Chondrocyte (in vitro differentiated cells): Measurements from ENCODE around the gene POU5F1. TPM values are rescaled to one million over a fixed set of nuclear protein-coding genes. Genes with fewer than 3 reads are reported as not detected.
"Not testable (repeated sequence)": the region's sequence is repeated elsewhere in the genome, so short reads cannot be mapped to it uniquely, and the experiment has no call there.

Experiments
- DNase-seq: peaks from one replicate; pipeline ENCODE4 v3.0.0; 2021; ENCODE audit warnings: mixed read lengths, low spot score
- H3K27ac Mint-ChIP-seq: one replicate; pipeline ENCODE4 v1.8.0; 2021; ENCODE audit warnings: mild to moderate bottlenecking, moderate library complexity, mixed read lengths; ENCODE audit not compliant: unreplicated experiment
- H3K27me3 Mint-ChIP-seq: 2 replicates; pipeline ENCODE4 v1.8.0; 2021; ENCODE audit warnings: low read depth, mixed read lengths
- H3K36me3 Mint-ChIP-seq: 2 replicates; pipeline ENCODE4 v1.8.0; 2021; ENCODE audit warnings: low read depth, mixed read lengths
- H3K4me1 Mint-ChIP-seq: 2 replicates; pipeline ENCODE4 v1.8.0; 2021; ENCODE audit warnings: low read depth, mild to moderate bottlenecking, mixed read lengths
- H3K4me3 Mint-ChIP-seq: one replicate; pipeline ENCODE4 v1.8.0; 2021; ENCODE audit warnings: mild to moderate bottlenecking, moderate library complexity, mixed read lengths; ENCODE audit not compliant: unreplicated experiment
- H3K9me3 Mint-ChIP-seq: 2 replicates; pipeline ENCODE4 v1.8.0; 2021; ENCODE audit warnings: low read depth, mixed read lengths
- CTCF ChIP-seq: fragments of 200-600 bp; sonication (generic); IDR thresholded peaks from 2 replicates; pipeline ENCODE4 v1.5.0; 2021; ENCODE audit warnings: antibody characterized with exemption, mild to moderate bottlenecking, moderate library complexity
- total RNA-seq: library from RNA; stranded (reverse); gene quantifications from 3 replicates; pipeline ENCODE4 v1.2.1, GENCODE V29; 2021

POU5F1 gene
- total RNA-seq, 1 donor from 2014 or later = 1.2 TPM

- H3K4me3 Mint-ChIP-seq = no peak overlapping the region
- no peak for TF ChIP-seq CTCF
- no peaks in the 10 kb centered on the region for H3K9me3 Mint-ChIP-seq
- H3K27me3 Mint-ChIP-seq = no peaks in the 10 kb centered on the region
- no peaks in the 10 kb centered on the region for H3K4me1 Mint-ChIP-seq
- H3K27ac Mint-ChIP-seq = no peak overlapping the region
- no peak for DNase-seq
- H3K36me3 Mint-ChIP-seq = no peaks in the 10 kb centered on the region
Observed at GRCh38 chr6:31168606-31169005, 1.9 kb downstream of the POU5F1 start.

GRCh38 chr6:31165986-31166385 lies 4.5 kb downstream of the POU5F1 start:
- H3K9me3 Mint-ChIP-seq = no peaks in the 10 kb centered on the region

GRCh38 chr6:31165064-31165832 lies 5.2 kb downstream of the POU5F1 start:
- not testable (repeated sequence) for H3K36me3 Mint-ChIP-seq, DNase-seq, H3K4me1 Mint-ChIP-seq, H3K27me3 Mint-ChIP-seq, H3K4me3 Mint-ChIP-seq, H3K27ac Mint-ChIP-seq, H3K9me3 Mint-ChIP-seq

More at GRCh38 chr6:31165986-31166385, 4.5 kb downstream of the POU5F1 start:
- TF ChIP-seq CTCF = no peak
- Mint-ChIP-seq H3K4me3 (no peak overlapping the region), H3K27ac (no peak overlapping the region), H3K4me1 (no peaks in the 10 kb centered on the region), H3K36me3 (no peaks in the 10 kb centered on the region), H3K27me3 (no peaks in the 10 kb centered on the region)
- no peak for DNase-seq

- not testable (repeated sequence) for H3K4me3 Mint-ChIP-seq
Observed at GRCh38 chr6:31164475-31165063, 5.9 kb downstream of the POU5F1 start.

GRCh38 chr6:31163922-31164321 lies 6.6 kb downstream of the POU5F1 start:
- peaks cover 11% of the 10 kb centered on the region for H3K4me1 Mint-ChIP-seq
- no peaks in the 10 kb centered on the region for H3K36me3 Mint-ChIP-seq
- no peaks in the 10 kb centered on the region for H3K27me3 Mint-ChIP-seq
- TF ChIP-seq CTCF = no peak
- no peaks in the 10 kb centered on the region for H3K9me3 Mint-ChIP-seq
- H3K27ac Mint-ChIP-seq = no peak overlapping the region
- no peak overlapping the region for H3K4me3 Mint-ChIP-seq
- no peak for DNase-seq

More at GRCh38 chr6:31164475-31165063, 5.9 kb downstream of the POU5F1 start:
- not testable (repeated sequence) for H3K4me1 Mint-ChIP-seq, H3K27me3 Mint-ChIP-seq, H3K36me3 Mint-ChIP-seq, H3K27ac Mint-ChIP-seq, H3K9me3 Mint-ChIP-seq, DNase-seq

GRCh38 chr6:31162463-31163165 lies 7.9 kb downstream of the POU5F1 start:
- no peaks in the 10 kb centered on the region for H3K9me3 Mint-ChIP-seq
- DNase-seq = no peak
- no peak overlapping the region for H3K27ac Mint-ChIP-seq
- peaks cover 19% of the 10 kb centered on the region for H3K4me1 Mint-ChIP-seq
- H3K4me3 Mint-ChIP-seq = no peak overlapping the region
- H3K36me3 Mint-ChIP-seq = no peaks in the 10 kb centered on the region
- no peak for TF ChIP-seq CTCF
- no peaks in the 10 kb centered on the region for H3K27me3 Mint-ChIP-seq
